DMS53 treated with DMSO at 0.1 percent for 48 hours (cell line): Measurements from ENCODE around the gene ADGRD1.
A peak's percentile ranks its signal among the peaks of the same experiment; 100 is the strongest.
"Not testable (repeated sequence)": the region's sequence is repeated elsewhere in the genome, so short reads cannot be mapped to it uniquely, and the experiment has no call there.

ENCODE experiments used
- DNase-seq: peaks from one replicate; lab custom pipeline; 2025; ENCODE audit not compliant: unreplicated experiment; lab: John Stamatoyannopoulos, UW

The ADGRD1 gene

DNA sequence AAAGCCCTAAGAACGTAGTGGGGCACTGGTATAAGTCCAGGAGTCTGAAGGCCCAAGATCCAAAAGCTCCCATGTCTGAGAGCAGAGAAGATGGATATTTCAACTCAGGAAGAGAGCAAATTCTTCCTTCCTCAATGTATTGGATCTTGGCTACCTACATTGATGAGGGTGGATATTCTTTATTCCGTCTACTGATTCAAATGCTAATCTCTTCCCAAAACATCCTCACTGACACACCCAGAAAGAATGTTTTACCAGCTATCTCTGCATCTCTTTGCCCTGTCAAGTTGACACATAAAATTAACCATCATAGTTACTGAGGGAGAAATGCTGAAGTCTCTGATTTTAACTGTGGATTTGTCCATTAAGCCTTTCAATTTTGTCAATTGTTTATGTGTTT, 16.6 kb upstream of the ADGRD1 start:
- DNase-seq: no peak

DNA sequence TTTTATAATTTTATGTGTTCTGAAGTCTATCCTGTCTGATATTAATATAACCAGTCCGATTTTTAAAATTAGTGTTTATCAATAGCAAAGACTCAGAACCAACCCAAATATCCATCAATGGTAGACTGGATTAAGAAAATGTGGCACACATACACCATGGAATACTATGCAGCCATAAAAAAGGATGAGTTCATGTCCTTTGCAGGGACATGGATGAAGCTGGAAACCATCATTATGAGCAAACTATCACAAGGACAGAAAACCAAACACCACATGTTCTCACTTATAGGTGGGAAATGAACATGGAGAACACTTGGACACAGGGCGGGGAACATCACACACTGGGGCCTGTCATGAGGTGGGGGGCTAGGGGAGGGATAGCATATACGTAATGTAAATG, 16.2 kb upstream of the ADGRD1 start:
- not testable (repeated sequence) for DNase-seq

GRCh38 chr12:130938186-130938585, 15.5 kb upstream of the ADGRD1 start:
- DNase-seq: no peak

DNA sequence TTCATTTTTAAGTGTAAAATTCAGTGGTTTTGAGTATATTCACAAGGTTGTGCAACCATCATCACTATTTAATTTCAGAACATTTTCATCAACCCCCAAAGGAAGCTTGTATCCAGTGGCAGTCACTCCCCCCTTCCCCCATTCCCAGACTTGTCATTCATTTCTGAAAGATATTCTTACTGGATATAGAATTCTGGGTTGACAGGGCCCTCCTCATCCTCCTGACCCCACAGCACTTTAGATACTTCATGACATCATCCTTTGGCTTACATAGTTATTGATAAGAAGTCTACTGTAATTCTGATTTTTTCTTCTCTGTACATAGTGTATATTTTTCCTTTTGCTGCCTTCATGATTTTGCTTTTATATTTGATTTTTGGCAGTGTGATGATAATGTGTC, 8.8 kb upstream of the ADGRD1 start:
- DNase-seq: no peak

DNA sequence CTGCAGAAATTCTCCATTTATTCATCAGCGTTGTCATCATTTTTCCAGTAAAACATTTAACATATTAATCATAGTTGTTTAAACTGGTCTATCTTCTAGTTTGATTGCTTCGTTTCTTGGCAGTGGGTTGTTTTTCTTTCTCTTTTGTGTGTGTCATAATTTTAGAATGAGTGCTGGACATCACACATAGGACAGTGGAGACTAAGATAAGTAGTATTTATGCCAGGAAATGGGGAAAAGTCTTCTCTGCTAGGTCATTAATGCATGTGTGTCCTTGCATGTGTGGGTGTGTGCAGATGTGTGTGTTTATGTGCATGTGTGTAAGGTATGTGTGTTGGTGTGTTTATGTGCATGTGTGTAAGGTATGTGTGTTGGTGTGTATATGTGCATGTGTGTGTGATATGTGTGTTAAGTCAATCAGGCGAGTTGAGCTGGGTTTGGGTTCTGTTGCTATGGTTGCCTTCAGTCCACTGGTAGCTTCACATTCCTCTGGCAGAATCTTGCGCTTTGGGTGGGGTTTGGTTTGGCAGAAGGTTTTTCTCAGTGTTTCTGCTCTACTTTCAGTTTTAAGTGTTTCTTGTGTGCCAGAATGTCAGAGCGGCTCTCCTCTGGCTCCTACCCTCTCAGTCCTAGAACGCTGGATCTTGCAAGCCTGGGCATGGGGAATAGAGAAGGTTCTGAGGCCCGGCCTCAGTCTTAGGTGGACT, 7.8 kb upstream of the ADGRD1 start:
- DNase-seq: no peak

GRCh38 chr12:130947028-130947613, 6.6 kb upstream of the ADGRD1 start:
- DNase-seq: no peak

- peak; percentile 86 for DNase-seq
Measured at GRCh38 chr12:130948136-130948535, 5.6 kb upstream of the ADGRD1 start.

GRCh38 chr12:130948751-130949150, 5.0 kb upstream of the ADGRD1 start:
- DNase-seq: no peak

- DNase-seq: no peak
Measured at GRCh38 chr12:130949806-130950205, 3.9 kb upstream of the ADGRD1 start.

- DNase-seq: no peak
Measured at GRCh38 chr12:130951636-130952035, 2.1 kb upstream of the ADGRD1 start.

DNA sequence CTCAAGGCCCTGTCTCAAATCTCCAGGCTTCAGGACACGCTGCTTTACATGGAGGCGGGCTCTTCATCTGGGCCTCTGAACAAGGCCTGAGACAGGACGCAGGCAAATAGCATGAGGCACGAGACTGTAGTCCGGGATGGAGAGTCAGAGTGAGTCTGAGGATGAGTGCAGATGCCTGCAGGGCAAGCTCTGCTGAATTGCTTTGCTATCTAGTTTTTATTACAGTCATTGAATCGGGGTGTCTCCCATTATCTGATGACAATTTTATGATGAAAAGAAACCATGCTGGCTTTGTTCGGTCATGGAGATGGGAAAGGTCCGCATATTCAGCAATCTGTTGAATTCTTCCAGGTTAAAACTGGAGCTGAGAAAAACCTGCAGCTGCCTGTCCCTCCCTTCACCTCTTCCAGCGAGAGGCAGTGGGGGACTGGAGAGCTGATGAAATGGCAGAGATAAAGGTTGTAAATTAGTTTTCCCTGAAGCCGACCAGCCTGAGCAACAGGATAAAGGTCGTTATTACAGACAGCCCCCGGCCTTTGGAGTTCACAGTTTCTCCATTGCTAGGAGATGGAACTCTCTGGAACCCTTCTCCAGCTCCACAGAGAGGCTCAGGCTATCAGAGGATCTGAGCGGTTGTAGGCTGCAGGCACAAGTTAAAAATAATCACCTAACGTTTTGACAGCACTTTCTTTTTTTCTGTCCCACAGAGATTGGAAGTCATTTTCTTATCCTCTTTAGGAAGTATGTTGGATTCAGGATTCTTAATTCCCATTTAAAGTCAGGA, 1.3 kb upstream of the ADGRD1 start:
- no peak for DNase-seq

DNA sequence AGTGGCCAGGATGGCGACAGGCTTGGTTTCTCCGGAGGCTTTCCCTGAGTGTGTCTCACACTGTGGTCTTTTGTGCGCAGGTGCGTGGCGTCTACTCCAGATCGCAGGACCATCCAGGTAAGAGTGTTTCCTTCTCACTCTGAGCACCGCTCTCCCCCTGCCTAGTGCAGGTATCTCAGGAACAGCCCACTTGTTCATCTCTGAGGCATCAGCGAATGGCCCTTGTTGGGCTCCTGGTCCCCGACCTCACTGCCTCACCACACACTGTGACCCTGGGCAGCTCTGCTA, 781 bp downstream of the ADGRD1 start:
- DNase-seq: peak; percentile 33

GRCh38 chr12:130955238-130955816, 1.6 kb downstream of the ADGRD1 start:
- no peak for DNase-seq

DNA sequence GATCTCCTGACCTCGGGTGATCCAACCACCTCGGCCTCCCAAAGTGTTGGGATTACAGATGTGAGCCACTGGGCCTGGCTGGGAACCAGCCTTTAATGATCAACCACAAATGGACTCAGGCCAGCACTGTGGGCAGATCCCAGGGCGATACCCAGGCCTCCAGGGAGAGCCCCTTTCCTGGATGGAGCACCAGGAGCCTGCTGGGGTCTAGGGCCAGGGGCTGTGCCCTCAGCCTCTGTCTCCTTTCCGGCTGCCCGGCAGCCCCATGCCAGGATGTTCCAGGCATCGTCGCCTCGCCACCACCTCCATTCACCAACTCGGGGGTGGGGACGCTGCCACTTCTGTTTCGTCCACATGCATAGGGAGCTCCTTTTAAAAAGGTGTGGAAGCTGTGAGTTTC, 2.3 kb downstream of the ADGRD1 start:
- DNase-seq: no peak

DNA sequence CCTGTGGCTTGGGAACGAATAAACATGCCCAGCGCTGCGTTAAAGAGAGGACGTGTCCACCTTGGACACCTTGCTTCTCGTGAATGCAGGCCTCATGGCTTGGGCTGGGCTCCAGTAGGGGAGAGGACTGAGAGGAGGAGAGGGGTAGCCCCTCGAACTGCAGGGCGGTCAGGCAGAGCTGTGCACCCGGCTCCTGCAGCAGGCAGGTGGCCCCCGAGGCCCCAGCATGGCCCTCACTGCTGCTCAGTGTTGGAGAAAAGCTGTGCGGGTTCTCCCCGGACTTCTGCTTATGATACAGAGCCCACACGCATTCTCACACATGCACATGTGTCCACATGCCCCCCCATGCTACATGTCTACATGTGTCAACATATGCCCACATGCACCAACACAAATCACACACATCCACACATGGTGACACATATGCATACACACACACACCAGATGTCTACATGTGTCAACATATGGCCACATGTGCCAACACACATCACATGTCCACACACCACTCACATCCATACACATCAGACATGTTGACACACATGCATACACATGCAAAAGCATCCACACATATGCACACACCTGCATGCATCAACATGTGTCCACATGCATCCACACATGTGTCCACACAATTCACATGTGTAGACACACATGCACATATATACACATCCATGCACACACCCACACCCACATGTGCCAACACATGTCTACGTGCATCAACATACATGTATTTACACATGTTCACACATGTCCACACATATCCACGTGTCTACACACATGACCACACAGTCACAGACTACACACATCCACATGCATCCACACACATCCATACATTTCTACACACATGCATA, 3.0 kb downstream of the ADGRD1 start:
- DNase-seq: no peak

DNA sequence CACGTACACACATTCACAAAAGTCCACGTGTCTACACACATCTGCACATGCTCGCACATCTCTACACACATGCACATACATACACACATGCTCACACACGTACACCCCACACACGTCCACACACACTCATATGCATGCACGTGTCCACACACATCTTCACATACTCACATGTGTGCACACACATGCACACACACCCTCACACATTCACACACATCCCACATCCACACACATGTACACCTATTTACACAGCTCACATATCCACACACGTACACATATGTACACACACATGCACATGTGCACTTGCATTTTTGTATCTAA, 3.6 kb downstream of the ADGRD1 start:
- DNase-seq: no peak

GRCh38 chr12:130958557-130959140, 4.9 kb downstream of the ADGRD1 start:
- no peak for DNase-seq

DNA sequence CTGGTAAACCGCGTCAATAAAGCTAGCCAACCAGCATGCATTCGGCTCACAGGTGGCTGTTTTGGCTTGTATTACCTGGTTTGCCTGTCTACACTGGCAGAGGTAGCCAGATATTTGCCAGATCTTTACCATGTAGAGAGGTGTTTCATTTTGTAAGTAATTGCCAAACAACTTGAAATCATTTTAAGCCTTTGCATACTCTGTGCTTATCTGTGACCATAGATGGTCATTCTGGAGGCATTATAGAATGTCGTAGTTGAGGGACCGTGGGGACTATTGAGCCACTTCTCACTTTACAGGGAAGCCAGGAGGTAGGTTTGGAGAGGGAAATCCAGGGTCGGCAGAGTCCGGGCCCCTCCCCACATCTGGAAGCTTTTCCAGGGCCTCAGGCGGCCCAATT, 5.9 kb downstream of the ADGRD1 start:
- DNase-seq: no peak

DNA sequence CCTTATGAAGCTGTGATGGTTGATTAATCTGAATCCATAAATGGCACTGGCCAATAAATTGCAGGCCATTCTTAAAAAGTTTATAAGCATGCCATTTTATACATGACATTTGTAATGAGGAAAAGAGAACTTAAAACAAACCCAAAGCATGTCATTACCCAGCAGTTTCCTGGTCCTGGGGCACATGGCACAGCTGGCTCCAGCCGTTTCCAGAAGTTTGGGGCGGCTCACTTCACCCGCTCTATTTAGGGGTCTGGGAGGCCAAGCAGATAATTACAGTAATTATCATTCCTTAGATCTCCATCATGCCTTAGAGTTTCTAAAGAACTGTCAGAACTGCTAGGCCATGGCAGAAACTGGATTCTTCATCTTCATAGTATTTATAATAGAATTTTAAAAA, 6.4 kb downstream of the ADGRD1 start:
- no peak for DNase-seq

DNA sequence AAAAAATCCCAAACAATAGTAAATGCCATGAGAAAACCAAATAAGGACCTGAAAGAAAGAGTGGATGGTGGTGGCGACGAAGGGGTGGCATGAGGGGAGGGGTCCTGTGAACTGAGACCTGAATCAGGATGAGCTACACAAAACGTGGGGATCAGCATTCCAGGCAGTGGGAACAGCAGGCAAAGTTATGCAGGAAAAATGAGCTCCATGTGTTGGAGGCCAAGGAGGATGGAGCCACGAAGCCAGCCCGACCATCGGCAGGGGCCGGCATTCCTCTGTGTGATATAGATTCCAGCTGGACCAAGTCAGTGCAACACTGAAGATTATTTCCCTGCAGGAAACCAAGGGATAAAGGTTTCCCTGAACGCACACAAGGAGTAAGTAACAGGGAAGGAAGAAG, 7.1 kb downstream of the ADGRD1 start:
- no peak for DNase-seq

DNA sequence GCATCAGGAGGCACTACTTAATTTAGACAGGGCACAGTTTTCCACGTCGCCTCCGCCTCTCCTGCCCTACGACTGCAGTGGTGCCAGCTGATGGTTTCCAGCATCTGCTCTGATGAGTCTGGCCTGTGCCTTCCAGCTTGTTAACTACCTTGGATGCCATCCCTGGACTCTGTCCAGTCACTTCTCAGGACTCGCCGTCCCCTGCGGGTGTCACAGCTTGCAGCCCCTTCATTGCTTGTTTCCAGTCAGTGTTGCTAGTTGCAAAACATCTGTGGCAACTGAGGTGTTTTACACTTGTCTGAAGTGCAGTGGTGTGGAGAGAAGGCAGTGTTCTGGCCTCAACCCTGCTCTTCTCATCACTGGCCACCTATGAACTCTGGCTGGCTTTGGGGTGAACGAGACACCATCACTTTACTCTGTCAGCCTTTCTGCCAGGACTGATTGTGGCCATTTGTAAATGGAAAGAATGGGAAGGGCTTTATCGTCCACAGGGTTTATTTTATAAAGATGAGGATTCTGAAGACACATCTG, 8.3 kb downstream of the ADGRD1 start:
- DNase-seq: no peak
